ENCODE data around the gene CENPP. TPM values are rescaled to one million over a fixed set of nuclear protein-coding genes. Genes with fewer than 3 reads are reported as not detected.

Gene CENPP
- total RNA-seq, 1 donor from 2014 or later, result 9.1 TPM

GRCh38 chr9:92637326-92637725 is 311.6 kb downstream of the CENPP start:
- peak; percentile 56 for DNase-seq (ENCODE audit: low spot score)
- intact Hi-C loops (cut with DNase I), result loop anchor here (10.0 kb wide), 1 partner anchor 313 kb away; the partner anchor contains the start of genes CENPP and NOL8
- ATAC-seq, result no peak

GRCh38 chr9:92637886-92638620 is 312.3 kb downstream of the CENPP start:
- DNase-seq (ENCODE audit: low spot score) (peak; percentile 49), ATAC-seq (no peak)
- intact Hi-C loops (cut with DNase I), result loop anchor here (10.0 kb wide), 1 partner anchor 313 kb away; the partner anchor contains the start of genes CENPP and NOL8

- ATAC-seq, result no peak
- peak; percentile 49 for DNase-seq (ENCODE audit: low spot score)
- intact Hi-C loops (cut with DNase I), result loop anchor here (10.0 kb wide), 1 partner anchor 314 kb away; the partner anchor contains the start of genes CENPP and NOL8
Observed at GRCh38 chr9:92638621-92639101, 312.9 kb downstream of the CENPP start.

- ATAC-seq (no peak), DNase-seq (ENCODE audit: low spot score) (no peak)
- intact Hi-C loops (cut with DNase I), result loop anchor here (10.0 kb wide), 1 partner anchor 314 kb away; the partner anchor contains the start of genes CENPP and NOL8
Observed at GRCh38 chr9:92639124-92639523, 313.4 kb downstream of the CENPP start.

- intact Hi-C loops (cut with DNase I), result loop anchor here (10.0 kb wide), 1 partner anchor 315 kb away; the partner anchor contains the start of genes CENPP and NOL8
- DNase-seq (ENCODE audit: low spot score), result no peak
- ATAC-seq, result no peak
Observed at GRCh38 chr9:92639791-92640271, 314.1 kb downstream of the CENPP start.

- DNase-seq (ENCODE audit: low spot score) (no peak), ATAC-seq (no peak)
- intact Hi-C loops (cut with DNase I), result no loop called here
Observed at GRCh38 chr9:92640398-92641091, 314.8 kb downstream of the CENPP start.

- intact Hi-C loops (cut with DNase I), result no loop called here
- ATAC-seq (no peak), DNase-seq (ENCODE audit: low spot score) (no peak)
Observed at GRCh38 chr9:92641092-92641809, 315.5 kb downstream of the CENPP start.

GRCh38 chr9:92642041-92642451 is 316.3 kb downstream of the CENPP start:
- ATAC-seq (no peak), DNase-seq (ENCODE audit: low spot score) (peak; percentile 51)
- intact Hi-C loops (cut with DNase I), result no loop called here

GRCh38 chr9:92642564-92642963 is 316.8 kb downstream of the CENPP start:
- intact Hi-C loops (cut with DNase I), result no loop called here
- DNase-seq (ENCODE audit: low spot score) (no peak), ATAC-seq (no peak)

GRCh38 chr9:92644278-92644677 is 318.5 kb downstream of the CENPP start:
- intact Hi-C loops (cut with DNase I), result no loop called here
- DNase-seq (ENCODE audit: low spot score) (no peak), ATAC-seq (no peak)

GRCh38 chr9:92645041-92645440 is 319.3 kb downstream of the CENPP start:
- no peak for ATAC-seq
- intact Hi-C loops (cut with DNase I), result no loop called here
- DNase-seq (ENCODE audit: low spot score), result no peak

GRCh38 chr9:92647671-92648473 is 322.1 kb downstream of the CENPP start:
- intact Hi-C loops (cut with DNase I), result no loop called here
- DNase-seq (ENCODE audit: low spot score), result peak; percentile 25
- no peak for ATAC-seq

- ATAC-seq (peak; percentile 24), DNase-seq (ENCODE audit: low spot score) (peak; percentile 48)
- intact Hi-C loops (cut with DNase I), result no loop called here
Observed at GRCh38 chr9:92648474-92648971, 322.8 kb downstream of the CENPP start.

- ATAC-seq (peak; percentile 5), DNase-seq (ENCODE audit: low spot score) (peak; percentile 21)
- intact Hi-C loops (cut with DNase I), result no loop called here
Observed at GRCh38 chr9:92649007-92649406, 323.3 kb downstream of the CENPP start.

GRCh38 chr9:92650296-92650695 is 324.5 kb downstream of the CENPP start:
- intact Hi-C loops (cut with DNase I), result no loop called here
- no peak for DNase-seq (ENCODE audit: low spot score)
- no peak for ATAC-seq

- ATAC-seq, result peak; percentile 41
- peak; percentile 55 for DNase-seq (ENCODE audit: low spot score)
- intact Hi-C loops (cut with DNase I), result no loop called here
Observed at GRCh38 chr9:92650839-92651621, 325.3 kb downstream of the CENPP start.

GRCh38 chr9:92652461-92652860 is 326.7 kb downstream of the CENPP start:
- intact Hi-C loops (cut with DNase I), result no loop called here
- ATAC-seq, result no peak

More at GRCh38 chr9:92652461-92652860, 326.7 kb downstream of the CENPP start:
- no peak for DNase-seq (ENCODE audit: low spot score)
